B cell (primary cell): Measurements from ENCODE around the gene LCN15. TPM values are rescaled to one million over a fixed set of nuclear protein-coding genes. Genes with fewer than 3 reads are reported as not detected.

Experiments
- ATAC-seq: fragments of 200-7000 bp; cut with Tn5 transposase; one replicate; pipeline ENCODE4 v1.10.0; 2021; ENCODE audit warnings: low read depth, mild to moderate bottlenecking, moderate number of reproducible peaks, moderate library complexity
- CTCF ChIA-PET: fragments of 350-600 bp; sonication (Branson Sonifier 250); formaldehyde crosslinking; loops from one replicate; lab custom pipeline; 2021; ENCODE audit warnings: antibody characterized with exemption, inconsistent platforms; lab: Charles Lee
- POLR2A ChIA-PET: fragments of 350-600 bp; sonication (Branson Sonifier 250); formaldehyde crosslinking; loops from one replicate; lab custom pipeline; 2021; ENCODE audit warnings: antibody characterized with exemption; lab: Charles Lee
- DNase-seq: peaks from one replicate; pipeline ENCODE4 v3.0.0; 2013
- H2AFZ ChIP-seq: 2 replicates; pipeline ENCODE4 v1.6.1; 2012; ENCODE audit warnings: mild to moderate bottlenecking, low read depth, low read length; ENCODE audit not compliant: insufficient read depth, poor library complexity, severe bottlenecking
- H3K27ac ChIP-seq, 2 donors: 1 replicate in 1 of 2; 2 replicates in 1 of 2; pipeline ENCODE4 v1.5.1; 2012 to 2013; ENCODE audit warnings: low read length in 2 of 2, mild to moderate bottlenecking in 2 of 2, moderate library complexity in 1 of 2
- H3K27me3 ChIP-seq, 4 experiments: fragments of 200-600 bp in 1 of 4; sonication (generic) in 1 of 4; replicated peaks in 1 of 4; 1 replicate in 2 of 4; 2 replicates in 2 of 4; pipeline versions ENCODE4 v1.6.1 to v1.7.0; 2013 to 2016; ENCODE audit warnings: low read length in 3 of 4, mild to moderate bottlenecking in 2 of 4, mixed read lengths in 1 of 4, moderate library complexity in 1 of 4; ENCODE audit not compliant: insufficient read depth in 4 of 4, control insufficient read depth in 3 of 4; ENCODE audit errors: control extremely low read depth in 1 of 4
- H3K36me3 ChIP-seq, 2 experiments: replicated peaks in 1 of 2; 1 replicate in 1 of 2; 2 replicates in 1 of 2; pipeline versions ENCODE4 v1.6.1 to v1.7.1; 2013; ENCODE audit warnings: low read length in 1 of 2; ENCODE audit not compliant: insufficient read depth in 2 of 2, control insufficient read depth in 1 of 2; ENCODE audit errors: control extremely low read depth in 1 of 2, extremely low read depth in 1 of 2
- H3K4me1 ChIP-seq, 2 donors: fragments of 200-600 bp in 1 of 2; sonication (generic) in 1 of 2; 1 replicate in 1 of 2; 2 replicates in 1 of 2; pipeline versions ENCODE4 v1.5.1 to v1.6.1; 2013 to 2017; ENCODE audit warnings: low read length in 2 of 2; ENCODE audit not compliant: control insufficient read depth in 2 of 2, insufficient read depth in 2 of 2
- H3K4me2 ChIP-seq: replicated peaks from 2 replicates; pipeline ENCODE3; 2012; ENCODE audit warnings: mild to moderate bottlenecking, low read depth, low read length; ENCODE audit not compliant: poor library complexity, severe bottlenecking
- H3K4me3 ChIP-seq, 5 experiments: fragments of 200-600 bp in 1 of 5; sonication (generic) in 1 of 5; 1 replicate in 3 of 5; 2 replicates in 2 of 5; pipeline versions ENCODE4 v1.5.1 to v1.7.0; 2011 to 2016; ENCODE audit warnings: low read length in 4 of 5, mild to moderate bottlenecking in 4 of 5, low read depth in 2 of 5, control low read depth in 1 of 5, moderate library complexity in 1 of 5; ENCODE audit not compliant: insufficient read depth in 1 of 5; ENCODE audit errors: control extremely low read depth in 1 of 5, extremely low read depth in 1 of 5
- H3K79me2 ChIP-seq: fragments of 200-600 bp; sonication (generic); one replicate; pipeline ENCODE4 v1.6.0; 2016; ENCODE audit warnings: low read length; ENCODE audit not compliant: control insufficient read depth, insufficient read depth
- H3K9ac ChIP-seq: fragments of 200-600 bp; sonication (generic); 2 replicates; pipeline ENCODE4 v1.6.1; 2017; ENCODE audit warnings: mild to moderate bottlenecking, low read length, moderate library complexity
- H3K9me3 ChIP-seq, 3 donors: one replicate each; pipeline versions ENCODE4 v1.6.1 to v1.7.1; 2013; ENCODE audit warnings: low read length in 2 of 3; ENCODE audit not compliant: control insufficient read depth in 2 of 3, insufficient read depth in 1 of 3; ENCODE audit errors: control extremely low read depth in 1 of 3
- H4K20me1 ChIP-seq: 2 replicates; pipeline ENCODE4 v1.6.0; 2012; ENCODE audit warnings: mild to moderate bottlenecking, low read length; ENCODE audit not compliant: insufficient read depth, control insufficient read depth, poor library complexity, severe bottlenecking
- H3K27ac Mint-ChIP-seq: one replicate; pipeline ENCODE4 v1.8.0; 2021; ENCODE audit warnings: mixed read lengths
- H3K27me3 Mint-ChIP-seq: one replicate; pipeline ENCODE4 v1.8.0; 2021; ENCODE audit warnings: mixed read lengths
- H3K4me1 Mint-ChIP-seq: one replicate; pipeline ENCODE4 v1.8.0; 2021; ENCODE audit warnings: mixed read lengths
- H3K4me3 Mint-ChIP-seq: one replicate; pipeline ENCODE4 v1.8.0; 2021; ENCODE audit warnings: mixed read lengths
- H3K9me3 Mint-ChIP-seq: one replicate; pipeline ENCODE4 v1.8.0; 2022; ENCODE audit warnings: mixed read lengths; ENCODE audit not compliant: insufficient read depth
- CTCF ChIP-seq: fragments of 200-600 bp; IDR thresholded peaks from one replicate; pipeline ENCODE4 v1.8.0; 2022; ENCODE audit warnings: antibody characterized with exemption, mild to moderate bottlenecking
- EZH2 ChIP-seq: IDR thresholded peaks from 2 replicates; pipeline ENCODE4 v1.6.1; 2012; ENCODE audit warnings: borderline replicate concordance, low read depth, mild to moderate bottlenecking, moderate library complexity, low read length; ENCODE audit not compliant: insufficient read depth, poor library complexity, severe bottlenecking
- WGBS: methylation state at CpG from one replicate; pipeline ENCODE4 v1.1.5; 2013; ENCODE audit warnings: missing lambda C conversion rate; ENCODE audit not compliant: insufficient coverage; 5-methylcytosine and 5-hydroxymethylcytosine counted together
- intact Hi-C: fragments of 100-400 bp; cut with micrococcal nuclease; formaldehyde crosslinking; loops from one replicate; pipeline ENCODE4 v1.10.0; 2022
- polyA plus RNA-seq: library from polyadenylated mRNA; depleted of rRNA; stranded (reverse); fragments of >200 nt; gene quantifications from 2 replicates; pipeline ENCODE4 v1.2.3, GENCODE V29; 2012
- total RNA-seq, 2 donors: library from RNA; stranded (reverse); fragments of 120-200 nt in 1 of 2; gene quantifications; 1 replicate in 1 of 2; 2 replicates in 1 of 2; pipeline versions ENCODE4 v1.2.3 to v1.2.4, GENCODE V29; 2013 to 2022

The LCN15 gene
- total and polyA plus RNA-seq, 2 donors (not counting 1 experiment from before 2014, with no cell fraction given): not detected

- Mint-ChIP-seq H3K27ac (peak overlapping the region; percentile 81), H3K4me1 (peaks cover 18% of the 10 kb centered on the region), H3K9me3 (no peaks in the 10 kb centered on the region), H3K27me3 (peaks cover 6% of the 10 kb centered on the region), H3K4me3 (peak overlapping the region; percentile 90)
- DNase-seq (peak; percentile 91), ATAC-seq (peak; percentile 87)
- intact Hi-C loops: loop anchor here (1.0 to 10.0 kb wide), 2 partner anchors 9 to 655 kb away; partner anchors contain the start of genes NSMF and TMEM141
- Histone ChIP-seq H3K4me2 (peak overlapping the region; percentile 99), H4K20me1 (no peaks in the 10 kb centered on the region), H3K9me3 (no peaks in the 10 kb centered on the region), H3K79me2 (peaks cover 4% of the 10 kb centered on the region), H3K27me3 (peaks cover 0 to 25% (median 11%) of the 10 kb centered on the region in 4 experiments), H3K36me3 (no peaks in the 10 kb centered on the region), H2AFZ (peak overlapping the region; percentile 76), H3K9ac (peak overlapping the region; percentile 73), H3K4me3 (peak overlapping the region; percentile 8 to 81 (median 60)), H3K4me1 (peaks cover 20 to 30% of the 10 kb centered on the region in 2 donors), H3K27ac (no peak overlapping the region)
- ChIA-PET POLR2A (interaction anchor here (0.6 to 1.2 kb wide), 9 partner anchors 9 to 383 kb away, joined by 3 to 7 read pairs (median 3); partner anchors contain the start of genes EDF1 and TMEM141), CTCF (interaction anchor here (0.8 to 1.7 kb wide), 6 partner anchors 20 to 268 kb away, joined by 3 to 6 read pairs (median 4); partner anchors contain the start of gene AJM1)
- under 1% methylated on average over 56 of the region's 63 CpGs for WGBS
- no peak for TF ChIP-seq EZH2
- no peak for TF ChIP-seq CTCF
Observed at GRCh38 chr9:136799854-136800657, 35.7 kb upstream of the LCN15 start.
